ENCODE measurements around the gene HS2ST1.

HS2ST1 gene

DNA sequence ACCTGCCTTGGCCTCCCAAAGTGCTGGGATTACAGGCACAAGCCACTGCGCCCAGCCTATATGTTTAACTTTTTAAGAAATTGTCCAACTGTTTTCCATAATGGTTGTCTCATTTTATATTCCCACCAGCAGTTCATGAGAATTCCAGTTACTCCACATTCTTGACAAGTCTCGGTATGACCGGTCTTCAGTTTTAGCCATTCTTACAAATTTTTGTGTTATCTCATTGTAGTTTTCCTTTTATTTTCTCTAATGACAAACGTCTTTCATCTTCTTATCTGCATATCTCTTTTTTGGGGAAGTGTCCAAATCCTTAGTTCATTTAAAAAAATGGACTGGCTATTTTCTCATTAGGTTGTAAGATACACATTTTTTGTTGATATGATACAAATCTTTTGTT lies 132.5 kb downstream of the HS2ST1 start:
- ChIA-PET POLR2A (ENCODE audit: low non-redundant PET) (no interaction called here), CTCF (no interaction called here)
- no peak for DNase-seq (ENCODE audit: low spot score)
- TF ChIP-seq, protein P1, sequence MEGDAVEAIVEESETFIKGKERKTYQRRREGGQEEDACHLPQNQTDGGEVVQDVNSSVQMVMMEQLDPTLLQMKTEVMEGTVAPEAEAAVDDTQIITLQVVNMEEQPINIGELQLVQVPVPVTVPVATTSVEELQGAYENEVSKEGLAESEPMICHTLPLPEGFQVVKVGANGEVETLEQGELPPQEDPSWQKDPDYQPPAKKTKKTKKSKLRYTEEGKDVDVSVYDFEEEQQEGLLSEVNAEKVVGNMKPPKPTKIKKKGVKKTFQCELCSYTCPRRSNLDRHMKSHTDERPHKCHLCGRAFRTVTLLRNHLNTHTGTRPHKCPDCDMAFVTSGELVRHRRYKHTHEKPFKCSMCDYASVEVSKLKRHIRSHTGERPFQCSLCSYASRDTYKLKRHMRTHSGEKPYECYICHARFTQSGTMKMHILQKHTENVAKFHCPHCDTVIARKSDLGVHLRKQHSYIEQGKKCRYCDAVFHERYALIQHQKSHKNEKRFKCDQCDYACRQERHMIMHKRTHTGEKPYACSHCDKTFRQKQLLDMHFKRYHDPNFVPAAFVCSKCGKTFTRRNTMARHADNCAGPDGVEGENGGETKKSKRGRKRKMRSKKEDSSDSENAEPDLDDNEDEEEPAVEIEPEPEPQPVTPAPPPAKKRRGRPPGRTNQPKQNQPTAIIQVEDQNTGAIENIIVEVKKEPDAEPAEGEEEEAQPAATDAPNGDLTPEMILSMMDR (conservative IDR thresholded peaks at IDR 0.05; ENCODE audit: low read depth): no peak
- H3K27ac ChIP-seq: no peak overlapping the region

- ChIA-PET POLR2A (ENCODE audit: low non-redundant PET) (no interaction called here), CTCF (no interaction called here)
- DNase-seq (ENCODE audit: low spot score): no peak
- TF ChIP-seq, protein P1 (conservative IDR thresholded peaks at IDR 0.05; ENCODE audit: low read depth): no peak
- no peak overlapping the region for H3K27ac ChIP-seq
Observed at GRCh38 chr1:87048237-87048636, 133.8 kb downstream of the HS2ST1 start.

GRCh38 chr1:87051965-87052364 lies 137.5 kb downstream of the HS2ST1 start:
- ChIA-PET POLR2A (ENCODE audit: low non-redundant PET) (no interaction called here), CTCF (no interaction called here)
- DNase-seq (ENCODE audit: low spot score): no peak
- TF ChIP-seq, protein P1 (conservative IDR thresholded peaks at IDR 0.05; ENCODE audit: low read depth): no peak
- no peak overlapping the region for H3K27ac ChIP-seq

- no peak for DNase-seq (ENCODE audit: low spot score)
- TF ChIP-seq, protein P1 (conservative IDR thresholded peaks at IDR 0.05; ENCODE audit: low read depth): no peak
- ChIA-PET POLR2A (ENCODE audit: low non-redundant PET) (no interaction called here), CTCF (no interaction called here)
- no peak overlapping the region for H3K27ac ChIP-seq
Observed at GRCh38 chr1:87052400-87052799, 138.0 kb downstream of the HS2ST1 start.

DNA sequence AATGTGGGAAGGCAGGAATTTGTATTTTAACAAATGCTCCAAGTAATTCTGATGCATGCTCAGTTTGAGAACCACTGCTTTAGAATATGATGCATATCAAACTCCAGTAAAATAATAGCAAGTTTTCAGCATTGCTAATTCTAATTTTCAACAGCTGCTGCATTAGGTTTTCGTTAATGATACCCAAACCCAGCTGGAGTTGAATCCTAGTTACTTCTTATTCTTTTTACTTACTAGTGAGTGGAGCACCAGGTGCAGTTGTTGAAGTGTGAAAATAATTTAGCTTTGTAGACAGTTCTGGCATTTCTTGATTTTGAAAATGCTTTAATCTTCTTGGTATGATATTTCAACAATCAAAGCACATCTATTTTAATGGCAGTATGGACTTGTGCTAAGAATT lies 138.5 kb downstream of the HS2ST1 start:
- ChIA-PET POLR2A (ENCODE audit: low non-redundant PET) (no interaction called here), CTCF (interaction anchor here (1.0 kb wide), 1 partner anchor 52 kb away, joined by 3 read pairs; no protein-coding TSS in a partner anchor)
- TF ChIP-seq, protein P1 (conservative IDR thresholded peaks at IDR 0.05; ENCODE audit: low read depth): no peak
- no peak overlapping the region for H3K27ac ChIP-seq
- no peak for DNase-seq (ENCODE audit: low spot score)

- TF ChIP-seq, protein P1 (conservative IDR thresholded peaks at IDR 0.05; ENCODE audit: low read depth): no peak
- ChIA-PET CTCF (interaction anchor here (1.0 kb wide), 1 partner anchor 52 kb away, joined by 3 read pairs; no protein-coding TSS in a partner anchor), POLR2A (ENCODE audit: low non-redundant PET) (no interaction called here)
- DNase-seq (ENCODE audit: low spot score): no peak
- no peak overlapping the region for H3K27ac ChIP-seq
Observed at GRCh38 chr1:87053446-87053845, 139.0 kb downstream of the HS2ST1 start.

DNA sequence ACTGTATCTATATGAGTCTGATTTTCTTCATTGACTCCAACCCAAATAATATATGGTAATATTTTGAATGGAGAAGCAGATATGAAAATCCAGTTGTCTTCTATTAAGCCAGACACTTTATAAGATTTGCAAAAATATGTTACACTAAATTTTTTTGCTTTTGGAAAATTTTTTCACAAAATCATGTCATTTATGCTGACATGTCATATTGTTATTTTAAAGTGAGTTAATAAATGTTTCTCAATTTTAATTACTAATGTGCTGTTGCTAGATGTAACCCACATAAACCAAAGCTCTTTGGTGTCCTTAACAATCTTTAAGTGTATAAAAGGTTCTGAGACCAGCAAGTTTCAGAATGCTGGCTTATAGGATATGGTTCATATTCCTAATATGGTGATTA lies 142.5 kb downstream of the HS2ST1 start:
- CTCF ChIA-PET: no interaction called here

More for the DNA sequence above, 142.5 kb downstream of the HS2ST1 start:
- TF ChIP-seq, protein P1 (conservative IDR thresholded peaks at IDR 0.05; ENCODE audit: low read depth): no peak
- POLR2A ChIA-PET (ENCODE audit: low non-redundant PET): no interaction called here
- DNase-seq (ENCODE audit: low spot score): no peak
- no peak overlapping the region for H3K27ac ChIP-seq
